Measurements from ENCODE around the gene COL5A1. TPM values are rescaled to one million over a fixed set of nuclear protein-coding genes. Genes with fewer than 3 reads are reported as not detected.

COL5A1 gene
- total and polyA plus RNA-seq, 11 donors, result 7.6 to 91.3 (median 13.4) TPM

- no peak for TF ChIP-seq POLR2A (IDR thresholded peaks at IDR 0.05)
- no peak for TF ChIP-seq CTCF (IDR thresholded peaks at IDR 0.05)
- H3K27me3 ChIP-seq, result no peaks in the 10 kb centered on the region
- H3K4me1 ChIP-seq, result peaks cover 0 to 15% (median 0%) of the 10 kb centered on the region in 12 donors
- peaks cover 0 to 16% (median 0%) of the 10 kb centered on the region in 9 donors for H3K36me3 ChIP-seq
- H3K27ac ChIP-seq, result peak overlapping the region in 2 of 12 donors; percentile 9 to 34
- H3K4me3 ChIP-seq, result no peak overlapping the region
- WGBS, 4 donors, result 73 to 88% (median 83%) methylated on average over 21 to 24 of the region's 24 CpGs
- H3K9me3 ChIP-seq, result no peaks in the 10 kb centered on the region
- intact Hi-C loops (cut with DNase I), result no loop called here
- DNase-seq, result no peak
- ATAC-seq, result no peak
Measured at GRCh38 chr9:134717924-134718645, 76.5 kb downstream of the COL5A1 start.

- WGBS, 4 donors, result 91 to 95% (median 93%) methylated on average over 11 of the region's 11 CpGs
- intact Hi-C loops (cut with DNase I), result no loop called here
- no peak overlapping the region for H3K27ac ChIP-seq
- TF ChIP-seq CTCF (IDR thresholded peaks at IDR 0.05), result no peak
- TF ChIP-seq POLR2A (IDR thresholded peaks at IDR 0.05), result no peak
- DNase-seq (no peak), ATAC-seq (peak in 1 of 4 donors; percentile 7)
- H3K36me3 ChIP-seq, result peaks cover 0 to 9% (median 0%) of the 10 kb centered on the region in 9 donors
- H3K9me3 ChIP-seq, result no peaks in the 10 kb centered on the region
- peaks cover 0 to 22% (median 0%) of the 10 kb centered on the region in 12 donors for H3K4me1 ChIP-seq
- H3K27me3 ChIP-seq, result no peaks in the 10 kb centered on the region
- no peak overlapping the region for H3K4me3 ChIP-seq
Measured at GRCh38 chr9:134719331-134719730, 77.7 kb downstream of the COL5A1 start.

- H3K4me1 ChIP-seq, result peaks cover 0 to 22% (median 0%) of the 10 kb centered on the region in 12 donors
- no peak for TF ChIP-seq POLR2A (IDR thresholded peaks at IDR 0.05)
- TF ChIP-seq CTCF (IDR thresholded peaks at IDR 0.05), result no peak
- no peak overlapping the region for H3K4me3 ChIP-seq
- no peaks in the 10 kb centered on the region for H3K27me3 ChIP-seq
- DNase-seq, result no peak
- ATAC-seq, result no peak
- peaks cover 0 to 9% (median 0%) of the 10 kb centered on the region in 9 donors for H3K36me3 ChIP-seq
- intact Hi-C loops (cut with DNase I), result no loop called here
- peak overlapping the region in 1 of 12 donors; percentile 8 for H3K27ac ChIP-seq
- 86 to 92% (median 90%) methylated on average over 17 of the region's 17 CpGs for WGBS, 4 donors
- no peaks in the 10 kb centered on the region for H3K9me3 ChIP-seq
Measured at GRCh38 chr9:134720136-134720753, 78.6 kb downstream of the COL5A1 start.

- peaks cover 0 to 22% (median 0%) of the 10 kb centered on the region in 12 donors for H3K4me1 ChIP-seq
- ATAC-seq, result no peak
Measured at GRCh38 chr9:134720796-134721195, 79.2 kb downstream of the COL5A1 start.

More at GRCh38 chr9:134720796-134721195, 79.2 kb downstream of the COL5A1 start:
- DNase-seq, result no peak
- 88 to 95% (median 93%) methylated on average over 5 to 9 of the region's 9 CpGs; no CpG with 5 or more reads in 1 of the 4 donors for WGBS, 4 donors
- intact Hi-C loops (cut with DNase I), result no loop called here
- peaks cover 0 to 9% (median 0%) of the 10 kb centered on the region in 9 donors for H3K36me3 ChIP-seq
- no peaks in the 10 kb centered on the region for H3K9me3 ChIP-seq
- TF ChIP-seq POLR2A (IDR thresholded peaks at IDR 0.05) (no peak), CTCF (IDR thresholded peaks at IDR 0.05) (no peak)
- H3K27ac ChIP-seq, result no peak overlapping the region
- no peaks in the 10 kb centered on the region for H3K27me3 ChIP-seq
- H3K4me3 ChIP-seq, result no peak overlapping the region

All from heart left ventricle (tissue), 16 donors.